Activated CD4-positive, alpha-beta T cell treated with anti-CD3 and anti-CD28 coated beads, Interleukin-2, amount 10 ng/mL, durations not matched to agents 7 days and 5 days (primary cell): ENCODE measurements around the gene HUNK. TPM values are rescaled to one million over a fixed set of nuclear protein-coding genes. Genes with fewer than 3 reads are reported as not detected.

Experiments used
- CTCF ChIA-PET: fragments of 350-600 bp; sonication (Branson Sonifier 250); formaldehyde crosslinking; loops from one replicate; lab custom pipeline; 2021; ENCODE audit warnings: antibody characterized with exemption; lab: Charles Lee
- POLR2A ChIA-PET: fragments of 350-600 bp; sonication (Branson Sonifier 250); formaldehyde crosslinking; loops from one replicate; lab custom pipeline; 2021; ENCODE audit warnings: antibody characterized with exemption; lab: Charles Lee
- DNase-seq: peaks from one replicate; pipeline ENCODE4 v3.0.0-alpha.2; 2020
- H3K27ac Mint-ChIP-seq: one replicate; pipeline ENCODE4 v1.8.0; 2021; ENCODE audit warnings: mild to moderate bottlenecking, moderate library complexity, mixed read lengths
- H3K27me3 Mint-ChIP-seq: one replicate; pipeline ENCODE4 v1.8.0; 2021; ENCODE audit warnings: mixed read lengths
- H3K36me3 Mint-ChIP-seq: one replicate; pipeline ENCODE4 v1.8.0; 2021; ENCODE audit warnings: low read depth, mixed read lengths
- H3K4me1 Mint-ChIP-seq: one replicate; pipeline ENCODE4 v1.8.0; 2021; ENCODE audit warnings: mixed read lengths
- H3K4me3 Mint-ChIP-seq: one replicate; pipeline ENCODE4 v1.8.0; 2021; ENCODE audit warnings: mild to moderate bottlenecking, moderate library complexity, mixed read lengths
- H3K9me3 Mint-ChIP-seq: one replicate; pipeline ENCODE4 v1.8.0; 2021; ENCODE audit warnings: mixed read lengths
- total RNA-seq, 2 experiments: library from RNA; stranded (reverse); gene quantifications; one replicate each; pipeline ENCODE4 v1.2.3, GENCODE V29; 2021

Gene HUNK
- total RNA-seq, 2 experiments from 2014 or later = 0.15 to 0.17 TPM

DNA sequence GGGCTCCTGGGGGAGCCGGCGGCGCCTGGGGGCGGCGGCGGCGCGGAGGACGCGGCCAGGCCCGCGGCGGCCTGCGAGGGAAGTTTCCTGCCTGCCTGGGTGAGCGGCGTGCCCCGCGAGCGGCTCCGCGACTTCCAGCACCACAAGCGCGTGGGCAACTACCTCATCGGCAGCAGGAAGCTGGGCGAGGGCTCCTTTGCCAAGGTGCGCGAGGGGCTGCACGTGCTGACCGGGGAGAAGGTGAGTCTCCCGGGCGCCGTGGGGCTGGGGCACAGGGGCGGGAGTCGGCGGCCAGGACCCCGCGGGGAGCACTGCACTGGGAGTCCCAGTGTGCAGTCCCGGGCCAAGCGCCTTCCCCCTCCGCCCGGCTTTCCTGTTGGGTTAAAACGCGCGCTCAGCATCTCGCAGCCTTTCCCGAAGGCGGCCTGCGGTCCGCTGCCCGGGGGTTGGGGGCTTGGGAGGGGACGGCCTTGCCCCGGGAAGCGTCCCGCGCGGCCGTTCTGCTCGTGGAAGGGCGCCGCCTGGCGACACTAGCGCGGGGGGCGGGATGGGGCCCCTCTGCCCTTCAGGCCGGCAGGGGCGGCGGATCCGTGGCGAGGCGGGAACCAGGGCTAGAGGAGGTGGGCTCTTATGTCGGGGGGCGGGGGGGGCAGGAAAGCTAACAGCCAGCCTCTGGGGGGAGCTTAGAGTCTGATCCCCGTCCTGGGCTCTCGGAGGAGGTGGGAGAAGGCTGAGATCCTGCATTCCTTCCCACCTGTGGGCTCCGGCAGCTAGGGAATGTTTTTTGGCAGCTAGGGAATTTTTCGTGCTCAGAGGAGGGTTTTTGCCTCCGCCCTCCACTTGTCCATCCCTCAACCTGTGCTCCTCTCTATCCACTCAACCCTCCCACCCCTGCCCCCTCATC is 1.1 kb downstream of the HUNK start:
- Mint-ChIP-seq H3K27me3 (peaks cover 60% of the 10 kb centered on the region), H3K27ac (no peak overlapping the region), H3K9me3 (no peaks in the 10 kb centered on the region), H3K4me3 (no peak overlapping the region), H3K4me1 (peaks cover 8% of the 10 kb centered on the region), H3K36me3 (no peaks in the 10 kb centered on the region)
- DNase-seq = peak; percentile 35
- ChIA-PET CTCF (no interaction called here), POLR2A (no interaction called here)

DNA sequence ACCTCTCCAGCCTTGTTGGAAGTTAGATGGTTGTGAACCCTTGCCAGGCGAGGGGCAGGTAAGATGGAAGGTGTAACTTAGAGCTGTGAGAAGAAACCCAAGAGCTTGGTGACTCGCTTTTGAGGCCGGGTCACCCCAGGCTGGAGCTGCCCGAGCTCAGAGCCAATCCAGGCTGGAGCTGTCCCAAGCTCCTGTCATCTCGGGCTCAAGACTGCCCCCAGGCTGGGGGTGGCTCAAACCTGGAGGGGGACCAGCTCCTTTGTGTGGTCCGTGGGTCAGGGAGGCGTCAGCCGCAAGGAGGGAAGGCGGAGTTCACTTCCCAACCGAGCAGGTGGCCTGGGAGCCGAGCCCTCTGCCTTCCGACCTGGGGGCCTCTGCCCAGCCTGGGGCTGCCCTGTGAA is 2.0 kb downstream of the HUNK start:
- H3K4me1 Mint-ChIP-seq = peaks cover 8% of the 10 kb centered on the region
- POLR2A ChIA-PET = no interaction called here
- CTCF ChIA-PET = no interaction called here
- H3K27me3 Mint-ChIP-seq = peaks cover 52% of the 10 kb centered on the region
- H3K4me3 Mint-ChIP-seq = no peak overlapping the region
- no peaks in the 10 kb centered on the region for H3K9me3 Mint-ChIP-seq
- H3K36me3 Mint-ChIP-seq = no peaks in the 10 kb centered on the region
- no peak overlapping the region for H3K27ac Mint-ChIP-seq
- DNase-seq = no peak

DNA sequence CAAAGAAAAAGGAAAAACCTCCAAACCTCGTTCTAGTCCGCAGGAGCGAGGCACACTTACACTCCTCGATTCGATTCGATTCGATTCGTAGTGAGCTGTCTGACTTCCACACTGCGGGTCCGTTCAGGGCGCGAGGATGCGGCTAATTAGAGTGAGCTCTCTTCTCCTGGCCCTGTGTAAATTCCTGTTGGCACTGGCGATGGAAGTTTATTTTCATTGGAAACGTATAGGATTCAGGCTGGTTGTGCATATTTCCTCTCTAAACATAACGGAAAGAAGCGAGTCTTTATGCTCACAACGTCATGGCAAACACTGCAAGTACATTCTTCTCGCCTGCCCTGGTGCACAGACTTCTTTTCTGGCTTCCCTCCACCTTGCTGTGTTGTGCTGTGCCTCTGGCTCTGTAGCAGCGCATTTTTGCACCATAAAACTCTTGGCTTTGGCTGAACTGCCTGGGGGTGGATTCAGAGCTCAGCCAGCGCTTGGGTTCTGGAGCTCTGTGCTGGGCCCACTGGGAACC is 2.7 kb downstream of the HUNK start:
- Mint-ChIP-seq H3K9me3 (no peaks in the 10 kb centered on the region), H3K36me3 (no peaks in the 10 kb centered on the region), H3K4me1 (peaks cover 8% of the 10 kb centered on the region), H3K4me3 (no peak overlapping the region), H3K27ac (no peak overlapping the region), H3K27me3 (peaks cover 48% of the 10 kb centered on the region)
- no peak for DNase-seq
- CTCF ChIA-PET = interaction anchor here (1.0 kb wide), 1 partner anchor 14 kb away, joined by 3 read pairs; no protein-coding TSS in a partner anchor
- POLR2A ChIA-PET = no interaction called here

DNA sequence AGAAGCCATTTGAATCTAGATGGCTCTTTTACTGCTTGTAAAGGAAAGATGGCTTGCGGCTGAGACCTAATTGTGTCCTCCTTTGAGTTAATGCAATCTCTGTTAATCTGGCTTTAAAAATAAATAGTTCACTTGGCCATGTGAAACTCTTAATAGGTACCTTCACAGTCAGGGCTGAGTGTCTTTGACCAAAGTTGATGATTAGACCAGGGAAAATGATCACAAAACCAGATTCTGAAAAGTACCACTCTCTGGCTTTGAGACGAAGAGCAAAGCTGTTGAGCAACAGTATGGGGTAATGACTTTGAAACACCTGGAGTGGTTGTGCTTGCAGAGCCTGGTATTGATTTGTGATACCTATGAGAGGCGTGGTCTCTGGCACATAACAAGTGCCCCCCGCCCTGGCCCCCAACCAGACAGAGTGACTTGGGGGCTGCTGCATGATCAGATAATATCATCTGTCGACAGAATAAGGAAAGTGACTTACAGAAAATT is 4.7 kb downstream of the HUNK start:
- no peaks in the 10 kb centered on the region for H3K36me3 Mint-ChIP-seq
- CTCF ChIA-PET = no interaction called here
- peaks cover 35% of the 10 kb centered on the region for H3K27me3 Mint-ChIP-seq
- DNase-seq = no peak
- H3K27ac Mint-ChIP-seq = no peak overlapping the region
- no peak overlapping the region for H3K4me3 Mint-ChIP-seq
- POLR2A ChIA-PET = no interaction called here
- H3K9me3 Mint-ChIP-seq = no peaks in the 10 kb centered on the region
- peaks cover 3% of the 10 kb centered on the region for H3K4me1 Mint-ChIP-seq

DNA sequence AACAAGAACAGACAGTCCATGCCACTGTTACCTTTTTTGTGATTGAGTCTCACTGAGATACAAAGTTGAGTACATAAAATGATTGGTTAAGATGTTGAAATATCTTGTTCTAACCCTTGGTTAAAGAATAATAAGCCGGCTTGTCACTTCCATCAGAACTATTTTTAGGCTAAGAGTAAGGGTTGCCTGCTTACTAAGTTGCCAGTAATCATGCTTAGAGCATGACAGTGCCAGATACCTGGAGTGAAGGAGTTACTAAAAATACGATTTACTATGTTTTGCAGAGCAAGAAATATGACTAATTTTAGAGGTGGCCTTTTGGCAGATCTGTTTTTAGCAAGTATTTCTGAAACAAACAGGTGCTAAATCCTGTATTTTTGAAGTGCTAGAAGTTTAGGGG is 6.0 kb downstream of the HUNK start:
- DNase-seq = no peak

DNA sequence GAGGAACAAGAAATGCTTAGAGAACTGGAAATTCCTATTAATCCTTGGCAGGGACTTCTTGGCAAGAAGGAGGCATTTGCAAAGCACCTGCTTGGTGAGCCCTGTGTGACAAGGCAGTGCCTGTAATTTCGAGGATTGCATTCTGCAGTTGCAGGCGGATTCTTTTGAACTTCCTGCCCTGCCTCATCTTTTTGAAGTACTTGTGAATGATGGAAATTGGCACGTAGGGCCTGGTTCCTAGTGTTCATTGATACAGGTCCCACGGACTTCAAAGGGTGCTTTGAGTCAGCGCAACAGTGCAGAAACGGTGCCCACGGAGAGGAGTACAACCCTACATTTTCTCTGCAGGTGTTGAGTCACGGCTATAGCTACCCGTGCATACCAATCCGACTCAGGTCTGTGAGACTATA is 6.4 kb downstream of the HUNK start:
- H3K4me3 Mint-ChIP-seq = no peak overlapping the region
- H3K27me3 Mint-ChIP-seq = peaks cover 31% of the 10 kb centered on the region
- CTCF ChIA-PET = interaction anchor here (1.2 kb wide), 1 partner anchor 15 kb away, joined by 3 read pairs; no protein-coding TSS in a partner anchor

More for the DNA sequence above, 6.0 kb downstream of the HUNK start:
- Mint-ChIP-seq H3K27ac (no peak overlapping the region), H3K4me1 (peaks cover 2% of the 10 kb centered on the region), H3K27me3 (peaks cover 31% of the 10 kb centered on the region), H3K9me3 (no peaks in the 10 kb centered on the region), H3K4me3 (no peak overlapping the region), H3K36me3 (no peaks in the 10 kb centered on the region)
- POLR2A ChIA-PET = no interaction called here
- CTCF ChIA-PET = no interaction called here

DNA sequence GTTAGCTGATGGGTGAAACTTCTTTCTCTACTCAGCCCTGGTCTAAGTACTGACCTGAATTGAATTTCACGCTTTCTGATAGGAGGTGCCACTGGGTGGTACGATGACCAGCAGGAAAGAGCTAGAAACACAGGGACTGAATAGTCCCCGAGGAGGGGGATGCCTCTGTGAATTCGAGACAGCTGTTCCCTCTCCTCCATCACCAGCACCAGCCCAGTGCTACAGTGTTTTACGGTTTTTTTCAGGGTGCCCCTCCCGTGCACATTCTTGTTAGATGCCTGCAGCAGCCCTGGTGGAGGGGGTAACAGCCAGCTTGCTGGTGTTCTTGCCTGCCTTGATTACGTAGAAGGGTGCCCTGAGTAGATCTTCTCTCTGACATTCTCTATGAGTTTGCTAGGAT is 7.1 kb downstream of the HUNK start:
- POLR2A ChIA-PET = no interaction called here
- no peak overlapping the region for H3K4me3 Mint-ChIP-seq
- H3K27me3 Mint-ChIP-seq = peaks cover 28% of the 10 kb centered on the region
- CTCF ChIA-PET = interaction anchor here (0.6 to 1.2 kb wide), 2 partner anchors 14 to 579 kb away, joined by 3 to 4 read pairs; no protein-coding TSS in a partner anchor
- H3K27ac Mint-ChIP-seq = no peak overlapping the region
- peaks cover under 1% of the 10 kb centered on the region for H3K9me3 Mint-ChIP-seq
- H3K36me3 Mint-ChIP-seq = no peaks in the 10 kb centered on the region
- DNase-seq = no peak
- no peaks in the 10 kb centered on the region for H3K4me1 Mint-ChIP-seq

More for the DNA sequence above, 6.4 kb downstream of the HUNK start:
- Mint-ChIP-seq H3K9me3 (no peaks in the 10 kb centered on the region), H3K36me3 (no peaks in the 10 kb centered on the region), H3K27ac (no peak overlapping the region), H3K4me1 (peaks cover 2% of the 10 kb centered on the region)
- DNase-seq = no peak
- POLR2A ChIA-PET = no interaction called here

DNA sequence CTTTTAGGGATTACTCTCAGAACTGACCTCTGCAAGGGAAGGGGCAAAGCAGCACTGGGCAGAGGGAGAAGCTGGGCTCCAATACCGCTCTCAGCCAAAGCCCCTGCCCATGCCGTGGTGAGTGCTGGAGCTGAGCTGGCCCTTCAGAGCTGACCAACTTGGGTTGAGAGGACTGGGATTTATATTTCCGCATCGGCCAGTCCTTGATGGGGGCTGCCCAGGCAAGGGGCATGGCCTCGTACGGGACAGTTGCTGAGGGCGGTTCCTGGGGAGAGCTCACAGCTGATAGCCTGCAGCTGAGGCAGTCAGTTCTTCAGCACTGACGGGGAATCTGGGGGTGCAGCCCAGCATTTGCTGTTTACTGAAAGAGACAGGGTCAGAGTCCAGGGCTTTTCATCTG is 8.0 kb downstream of the HUNK start:
- no peak overlapping the region for H3K4me3 Mint-ChIP-seq
- POLR2A ChIA-PET = no interaction called here
- no peak overlapping the region for H3K27ac Mint-ChIP-seq
- peaks cover 19% of the 10 kb centered on the region for H3K27me3 Mint-ChIP-seq
- peaks cover 2% of the 10 kb centered on the region for H3K9me3 Mint-ChIP-seq
- no peaks in the 10 kb centered on the region for H3K36me3 Mint-ChIP-seq
- CTCF ChIA-PET = no interaction called here
- DNase-seq = no peak
- H3K4me1 Mint-ChIP-seq = no peaks in the 10 kb centered on the region

DNA sequence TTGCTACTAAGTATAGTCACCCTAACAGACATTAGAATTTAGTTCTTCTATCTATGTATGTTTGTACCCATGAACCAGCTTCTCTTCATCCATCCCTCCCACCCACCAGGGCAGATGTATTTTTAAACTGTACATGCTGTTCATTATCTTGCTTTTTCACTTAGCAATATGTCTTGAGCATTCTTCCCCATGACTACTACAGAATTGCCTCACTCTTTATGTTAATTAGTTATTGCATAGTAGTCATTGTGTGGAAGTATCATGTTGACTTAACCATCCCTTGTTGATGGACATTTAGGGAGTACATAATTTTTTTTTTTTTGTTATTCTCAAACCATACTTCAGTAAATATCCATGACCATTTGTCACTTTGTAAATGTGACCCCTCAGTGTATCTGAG is 9.9 kb downstream of the HUNK start:
- H3K9me3 Mint-ChIP-seq = peaks cover 2% of the 10 kb centered on the region
- H3K27ac Mint-ChIP-seq = no peak overlapping the region
- no peaks in the 10 kb centered on the region for H3K36me3 Mint-ChIP-seq
- DNase-seq = no peak
- no peak overlapping the region for H3K4me3 Mint-ChIP-seq
- H3K27me3 Mint-ChIP-seq = peaks cover 6% of the 10 kb centered on the region
- POLR2A ChIA-PET = no interaction called here
- CTCF ChIA-PET = interaction anchor here (0.6 to 0.7 kb wide), 2 partner anchors 50 to 110 kb away, joined by 3 read pairs; no protein-coding TSS in a partner anchor
- no peaks in the 10 kb centered on the region for H3K4me1 Mint-ChIP-seq

DNA sequence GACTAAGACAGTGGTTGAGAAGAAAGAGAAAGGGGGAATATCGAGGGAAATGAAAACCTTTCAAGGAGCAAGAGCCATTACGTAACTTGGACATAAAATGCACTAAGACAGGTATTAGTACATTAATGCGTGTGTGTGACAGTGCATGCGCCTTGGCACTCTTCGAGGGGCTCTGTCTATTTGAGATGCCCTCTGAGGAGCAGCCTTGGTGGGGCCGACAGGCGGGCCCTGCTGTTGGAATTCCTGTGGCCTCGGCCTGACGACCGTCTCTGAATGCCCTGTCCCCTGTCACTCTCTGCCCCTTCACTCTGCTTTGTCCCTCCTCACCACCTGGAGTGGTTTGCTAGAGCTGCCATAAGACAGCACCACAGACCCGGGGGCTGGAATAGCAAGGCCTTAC is 12.3 kb downstream of the HUNK start:
- Mint-ChIP-seq H3K36me3 (no peaks in the 10 kb centered on the region), H3K27me3 (peaks cover 3% of the 10 kb centered on the region), H3K9me3 (peaks cover 2% of the 10 kb centered on the region), H3K27ac (no peak overlapping the region), H3K4me3 (no peak overlapping the region), H3K4me1 (no peaks in the 10 kb centered on the region)
- DNase-seq = no peak
- POLR2A ChIA-PET = no interaction called here
- CTCF ChIA-PET = no interaction called here

DNA sequence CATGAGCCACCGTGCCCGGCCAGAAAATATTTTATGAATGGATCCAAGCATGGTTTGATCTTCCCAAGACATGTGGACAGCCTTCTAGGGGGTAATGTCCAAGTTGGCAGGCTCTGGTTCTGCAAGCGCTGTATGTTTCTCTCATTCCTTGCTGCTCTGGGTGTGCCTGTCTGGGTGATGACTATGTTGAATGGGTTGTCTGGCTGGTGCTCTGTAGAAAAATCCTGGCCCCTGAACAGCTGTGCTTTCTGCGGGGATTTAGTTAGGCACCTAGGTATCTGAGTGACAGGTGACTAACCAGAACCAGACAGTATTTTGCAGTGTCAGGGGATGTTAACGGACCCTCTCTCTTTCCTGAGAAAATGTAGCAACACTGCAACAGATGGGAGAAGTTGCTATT is 14.1 kb downstream of the HUNK start:
- no peak overlapping the region for H3K27ac Mint-ChIP-seq

DNA sequence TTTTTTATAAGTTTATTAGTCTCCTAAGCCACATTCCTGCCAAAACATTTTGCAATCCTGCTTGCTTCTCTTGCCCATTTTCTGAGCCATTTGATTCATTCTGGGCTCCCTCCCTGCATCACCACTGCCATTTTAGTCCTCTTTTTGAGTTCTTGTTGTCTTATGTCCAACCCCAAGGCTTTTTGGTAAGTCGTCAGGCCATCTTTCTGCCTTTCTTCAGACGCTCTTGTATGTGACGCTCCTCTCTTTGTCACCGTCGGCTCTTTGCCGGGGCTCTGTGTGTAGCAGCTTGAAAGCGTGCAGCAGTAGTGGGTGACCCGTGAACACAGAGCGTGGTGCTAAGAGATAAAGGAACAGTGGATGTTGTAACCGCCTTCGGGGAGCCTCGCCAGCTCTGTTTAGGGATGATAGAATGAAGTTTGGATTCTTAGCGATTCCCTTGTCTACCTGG is 14.6 kb downstream of the HUNK start:
- CTCF ChIA-PET = no interaction called here
- peaks cover 2% of the 10 kb centered on the region for H3K9me3 Mint-ChIP-seq
- H3K4me3 Mint-ChIP-seq = no peak overlapping the region

More for the DNA sequence above, 14.1 kb downstream of the HUNK start:
- DNase-seq = no peak
- peaks cover 2% of the 10 kb centered on the region for H3K9me3 Mint-ChIP-seq
- H3K4me3 Mint-ChIP-seq = no peak overlapping the region
- CTCF ChIA-PET = no interaction called here
- H3K36me3 Mint-ChIP-seq = no peaks in the 10 kb centered on the region
- POLR2A ChIA-PET = no interaction called here
- no peaks in the 10 kb centered on the region for H3K27me3 Mint-ChIP-seq
- no peaks in the 10 kb centered on the region for H3K4me1 Mint-ChIP-seq

DNA sequence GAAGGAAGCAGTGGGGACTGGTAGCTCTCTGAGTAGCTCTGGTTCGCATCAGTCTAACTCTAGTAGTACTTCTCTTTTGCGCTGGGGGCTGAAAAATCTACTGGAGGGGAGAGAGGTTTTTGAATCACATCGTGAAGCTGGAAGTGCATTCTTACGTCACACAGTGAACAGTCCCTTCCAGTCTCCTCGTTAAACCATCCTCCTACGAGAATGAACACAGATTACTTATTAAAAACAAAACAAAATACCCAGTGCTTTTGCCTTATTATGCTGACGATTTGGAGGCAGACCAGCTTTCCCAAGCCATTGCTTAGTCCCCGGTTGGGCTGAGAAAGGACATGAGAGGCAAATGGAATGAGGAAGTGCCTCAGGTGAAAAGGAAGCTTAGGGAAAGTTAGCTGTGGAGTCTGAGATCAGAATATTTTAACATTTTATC is 16.1 kb downstream of the HUNK start:
- H3K27me3 Mint-ChIP-seq = peaks cover 4% of the 10 kb centered on the region
- H3K4me1 Mint-ChIP-seq = no peaks in the 10 kb centered on the region
- H3K36me3 Mint-ChIP-seq = no peaks in the 10 kb centered on the region
- ChIA-PET CTCF (interaction anchor here (0.6 kb wide), 1 partner anchor 13 kb away, joined by 3 read pairs; no protein-coding TSS in a partner anchor), POLR2A (no interaction called here)
- H3K9me3 Mint-ChIP-seq = peaks cover 2% of the 10 kb centered on the region
- no peak for DNase-seq
- no peak overlapping the region for H3K27ac Mint-ChIP-seq
- H3K4me3 Mint-ChIP-seq = no peak overlapping the region

More for the DNA sequence above, 14.6 kb downstream of the HUNK start:
- H3K27me3 Mint-ChIP-seq = no peaks in the 10 kb centered on the region
- H3K27ac Mint-ChIP-seq = no peak overlapping the region
- H3K4me1 Mint-ChIP-seq = no peaks in the 10 kb centered on the region
- POLR2A ChIA-PET = no interaction called here
- DNase-seq = no peak
- no peaks in the 10 kb centered on the region for H3K36me3 Mint-ChIP-seq
